Retinal pigment epithelial cell (primary cell): ENCODE data around the gene TNS1.

Experiments
- DNase-seq: peaks from one replicate; pipeline ENCODE4 v3.0.0-alpha.2; 2010; ENCODE audit warnings: low read depth
- H3K4me3 ChIP-seq: 2 replicates; pipeline ENCODE4 v1.5.1; 2011; ENCODE audit warnings: mild to moderate bottlenecking, low read length, control low read depth, moderate library complexity
- CTCF ChIP-seq: conservative IDR thresholded peaks from 2 replicates; pipeline ENCODE4 v1.5.1; 2011; ENCODE audit warnings: low read depth, low read length, control low read depth, inconsistent platforms

TNS1 gene

GRCh38 chr2:217783243-217783642 is 219.6 kb downstream of the TNS1 start:
- DNase-seq: no peak
- TF ChIP-seq CTCF: no peak
- H3K4me3 ChIP-seq: no peak overlapping the region

- DNase-seq: no peak
- no peak overlapping the region for H3K4me3 ChIP-seq
- no peak for TF ChIP-seq CTCF
Observed at GRCh38 chr2:217777906-217778305, 224.9 kb downstream of the TNS1 start.

- no peak for DNase-seq
- no peak for TF ChIP-seq CTCF
Observed at GRCh38 chr2:217776631-217777030, 226.2 kb downstream of the TNS1 start.

GRCh38 chr2:217775920-217776503 is 226.8 kb downstream of the TNS1 start:
- no peak overlapping the region for H3K4me3 ChIP-seq
- no peak for DNase-seq
- TF ChIP-seq CTCF: no peak

More at GRCh38 chr2:217776631-217777030, 226.2 kb downstream of the TNS1 start:
- H3K4me3 ChIP-seq: no peak overlapping the region

GRCh38 chr2:217774232-217774631 is 228.6 kb downstream of the TNS1 start:
- no peak for TF ChIP-seq CTCF
- no peak overlapping the region for H3K4me3 ChIP-seq
- no peak for DNase-seq

- TF ChIP-seq CTCF: no peak
- DNase-seq: no peak
- no peak overlapping the region for H3K4me3 ChIP-seq
Observed at GRCh38 chr2:217773539-217773938, 229.3 kb downstream of the TNS1 start.

- DNase-seq: no peak
- TF ChIP-seq CTCF: no peak
- no peak overlapping the region for H3K4me3 ChIP-seq
Observed at GRCh38 chr2:217766356-217766755, 236.4 kb downstream of the TNS1 start.
